Measurements from ENCODE around the gene GNG14. TPM values are rescaled to one million over a fixed set of nuclear protein-coding genes. Genes with fewer than 3 reads are reported as not detected.

GNG14 gene
- total and polyA plus RNA-seq, 2 of the 13 experiments (the other 11 are each of a cell fraction or from before 2014, with no cell fraction given), result not detected

- no peak for TF ChIP-seq GPBP1L1 (CRISPR knock-in tag; IDR thresholded peaks at IDR 0.05)
- peak; percentile 33 for TF ChIP-seq U2AF1 (optimal IDR thresholded peaks at IDR 0.05; ENCODE audit: low read depth, low read length)
- 0 out of 2 replicates have a peak, but pooled peaks have one; percentile 30 for TF ChIP-seq ZNF747 (CRISPR knock-in tag; IDR thresholded peaks at IDR 0.05; ENCODE audit: borderline replicate concordance)
- TF ChIP-seq, protein P1, sequence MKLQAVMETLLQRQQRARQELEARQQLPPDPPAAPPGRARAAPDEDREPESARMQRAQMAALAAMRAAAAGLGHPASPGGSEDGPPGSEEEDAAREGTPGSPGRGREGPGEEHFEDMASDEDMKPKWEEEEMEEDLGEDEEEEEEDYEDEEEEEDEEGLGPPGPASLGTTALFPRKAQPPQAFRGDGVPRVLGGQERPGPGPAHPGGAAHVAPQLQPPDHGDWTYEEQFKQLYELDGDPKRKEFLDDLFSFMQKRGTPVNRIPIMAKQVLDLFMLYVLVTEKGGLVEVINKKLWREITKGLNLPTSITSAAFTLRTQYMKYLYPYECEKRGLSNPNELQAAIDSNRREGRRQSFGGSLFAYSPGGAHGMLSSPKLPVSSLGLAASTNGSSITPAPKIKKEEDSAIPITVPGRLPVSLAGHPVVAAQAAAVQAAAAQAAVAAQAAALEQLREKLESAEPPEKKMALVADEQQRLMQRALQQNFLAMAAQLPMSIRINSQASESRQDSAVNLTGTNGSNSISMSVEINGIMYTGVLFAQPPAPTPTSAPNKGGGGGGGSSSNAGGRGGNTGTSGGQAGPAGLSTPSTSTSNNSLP (IDR thresholded peaks at IDR 0.05; ENCODE audit: low read depth, low read length), result no peak
- TF ChIP-seq ZNF512 (CRISPR knock-in tag; IDR thresholded peaks at IDR 0.05), result no peak
- peak; percentile 97 for TF ChIP-seq GATAD1 (CRISPR knock-in tag; IDR thresholded peaks at IDR 0.05)
- peak; percentile 80; the same call in 1 of the 2 replicates for TF ChIP-seq TARDBP (CRISPR knock-in tag; IDR thresholded peaks at IDR 0.05)
- peak; percentile 87 for TF ChIP-seq RBM22 (optimal IDR thresholded peaks at IDR 0.05; ENCODE audit: low read length)
- no peak for TF ChIP-seq ZNF709 (CRISPR knock-in tag; IDR thresholded peaks at IDR 0.05)
- TF ChIP-seq MXD4 (CRISPR knock-in tag; IDR thresholded peaks at IDR 0.05), result peak; percentile 81; the same call in 1 of the 2 replicates
- peak; percentile 24; the same call in 1 of the 2 replicates for TF ChIP-seq SP5 (CRISPR knock-in tag; IDR thresholded peaks at IDR 0.05; ENCODE audit: borderline replicate concordance, low read depth)
- TF ChIP-seq, protein P2, sequence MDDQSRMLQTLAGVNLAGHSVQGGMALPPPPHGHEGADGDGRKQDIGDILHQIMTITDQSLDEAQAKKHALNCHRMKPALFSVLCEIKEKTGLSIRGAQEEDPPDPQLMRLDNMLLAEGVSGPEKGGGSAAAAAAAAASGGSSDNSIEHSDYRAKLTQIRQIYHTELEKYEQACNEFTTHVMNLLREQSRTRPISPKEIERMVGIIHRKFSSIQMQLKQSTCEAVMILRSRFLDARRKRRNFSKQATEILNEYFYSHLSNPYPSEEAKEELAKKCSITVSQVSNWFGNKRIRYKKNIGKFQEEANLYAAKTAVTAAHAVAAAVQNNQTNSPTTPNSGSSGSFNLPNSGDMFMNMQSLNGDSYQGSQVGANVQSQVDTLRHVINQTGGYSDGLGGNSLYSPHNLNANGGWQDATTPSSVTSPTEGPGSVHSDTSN (CRISPR knock-in tag; IDR thresholded peaks at IDR 0.05; ENCODE audit: borderline replicate concordance), result no peak
- 0 out of 2 replicates have a peak, but pooled peaks have one; percentile 35 for TF ChIP-seq ZNF800 (CRISPR knock-in tag; IDR thresholded peaks at IDR 0.05)
- peak; percentile 25; the same call in 1 of the 2 replicates for TF ChIP-seq NFYB (CRISPR knock-in tag; IDR thresholded peaks at IDR 0.05)
- peak; percentile 62 for TF ChIP-seq ELF3 (CRISPR knock-in tag; IDR thresholded peaks at IDR 0.05)
- no peak for TF ChIP-seq SYNCRIP (IDR thresholded peaks at IDR 0.05; ENCODE audit: insufficient read depth, low read depth, low read length)
- TF ChIP-seq SALL1 (CRISPR knock-in tag; IDR thresholded peaks at IDR 0.05), result peak; percentile 58
- peak; percentile 32; the same call in 1 of the 2 replicates for TF ChIP-seq ZNF710 (CRISPR knock-in tag; IDR thresholded peaks at IDR 0.05; ENCODE audit: borderline replicate concordance)
Observed at GRCh38 chr19:12669270-12670158, 18.3 kb upstream of the GNG14 start (continued).
